T1000 (cell line): ENCODE data around the gene CDC45.
"Not testable (repeated sequence)": the region's sequence is repeated elsewhere in the genome, so short reads cannot be mapped to it uniquely, and the experiment has no call there.

Source experiments
- DNase-seq: peaks from one replicate; lab custom pipeline; 2025; ENCODE audit warnings: mixed read lengths; lab: John Stamatoyannopoulos, UW

Gene CDC45

GRCh38 chr22:19479355-19480172 lies at the start of gene CDC45:
TSS of gene CDC45 (plus strand) at chr22:19479920. CDS start at chr22:19479969, 49 bp downstream.
- DNase-seq, result peak; percentile 93

GRCh38 chr22:19429950-19430889 lies 49.5 kb upstream of the CDC45 start:
- DNase-seq, result no peak

GRCh38 chr22:19430890-19431541 lies 48.7 kb upstream of the CDC45 start:
- DNase-seq, result peak; percentile 38

- peak; percentile 75 for DNase-seq
These were observed 48.0 kb upstream of the CDC45 start, which contains the start of gene HIRA for GRCh38 chr22:19431649-19432132. TSS of gene HIRA (minus strand) at chr22:19431733. CDS start at chr22:19431476, 257 bp downstream.

- peak; percentile 89 for DNase-seq
These were observed 47.4 kb upstream of the CDC45 start, which contains the start of gene MRPL40 for GRCh38 chr22:19432133-19432851. TSS of gene MRPL40 (plus strand) at chr22:19432545. CDS start at chr22:19432555, 10 bp downstream.

- no peak for DNase-seq
These were observed 45.3 kb upstream of the CDC45 start for GRCh38 chr22:19434401-19434800.

- no peak for DNase-seq
These were observed 44.7 kb upstream of the CDC45 start for GRCh38 chr22:19434829-19435580.

GRCh38 chr22:19436444-19437161 lies 43.1 kb upstream of the CDC45 start:
- not testable (repeated sequence) for DNase-seq

- no peak for DNase-seq
These were observed 41.4 kb upstream of the CDC45 start for GRCh38 chr22:19438298-19438697.

- no peak for DNase-seq
These were observed 39.1 kb upstream of the CDC45 start for GRCh38 chr22:19440411-19441195.

GRCh38 chr22:19442166-19442565 lies 37.6 kb upstream of the CDC45 start:
- DNase-seq, result no peak

GRCh38 chr22:19443544-19444211 lies 36.0 kb upstream of the CDC45 start:
- no peak for DNase-seq

GRCh38 chr22:19445279-19445982 lies 34.3 kb upstream of the CDC45 start:
- DNase-seq, result not testable (repeated sequence)

- no peak for DNase-seq
These were observed 33.0 kb upstream of the CDC45 start for GRCh38 chr22:19446603-19447329.

- peak; percentile 77 for DNase-seq
These were observed 32.2 kb upstream of the CDC45 start, which contains the start of gene C22orf39 for GRCh38 chr22:19447330-19448075. TSS of gene C22orf39 (minus strand) at chr22:19447711. CDS start at chr22:19447688, 23 bp downstream.

GRCh38 chr22:19448076-19448607 lies 31.6 kb upstream of the CDC45 start:
- DNase-seq, result peak; percentile 10
